ENCODE measurements around the gene PGAP2.

DNA sequence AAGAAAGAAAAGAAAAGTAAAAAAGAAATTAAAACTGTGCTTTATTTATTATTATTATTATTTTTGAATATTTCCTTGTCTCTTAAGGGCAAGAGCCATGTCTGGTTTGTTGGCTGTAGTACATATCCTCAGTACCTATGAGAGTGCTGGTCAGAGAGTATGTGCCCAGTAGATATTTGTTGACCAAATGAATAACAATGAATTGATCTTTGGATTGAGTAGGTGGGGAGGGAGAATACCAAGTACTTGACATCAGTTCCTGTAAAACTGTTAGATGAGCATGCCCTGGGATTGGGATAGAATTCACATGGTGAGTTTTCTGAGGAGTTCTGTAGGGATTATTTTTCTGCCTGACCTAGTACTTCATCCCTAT, 58.5 kb downstream of the PGAP2 start:
- TF ChIP-seq POLR2A (IDR thresholded peaks at IDR 0.05; ENCODE audit: low read depth, low read length) (no peak), POLR2AphosphoS5 (IDR thresholded peaks at IDR 0.05; ENCODE audit: low read depth, low read length) (no peak), SPI1 (IDR thresholded peaks at IDR 0.05; ENCODE audit: low read depth, low read length) (no peak), PAX5 (IDR thresholded peaks at IDR 0.05; ENCODE audit: insufficient read depth, low read length, severe bottlenecking) (no peak)
